HepG2 (cell line): ENCODE results near the gene CLPTM1. TPM values are rescaled to one million over a fixed set of nuclear protein-coding genes. Genes with fewer than 3 reads are reported as not detected.
A peak's percentile ranks its signal among the peaks of the same experiment; 100 is the strongest.

Experiments
- ATAC-seq: fragments of 200-7000 bp; cut with Tn5 transposase; 3 replicates; pipeline ENCODE4 v1.9.1; 2020; ENCODE audit warnings: mild to moderate bottlenecking, moderate library complexity
- BruUV-seq: library from RNA; stranded (reverse); fragments of 400-500 nt; replicated peaks from 2 replicates; lab custom pipeline; 2021; lab: Mats Ljungman, UMichigan
- CTCF ChIA-PET: fragments of 300-600 bp; formaldehyde crosslinking; extraction: SDS; loops from one replicate; lab custom pipeline; 2021; ENCODE audit warnings: low total read pairs, inconsistent platforms, low intra/inter-chr PET ratio; lab: Yijun Ruan, JAX
- POLR2A ChIA-PET: fragments of 350-600 bp; sonication (Branson Sonifier 250); formaldehyde crosslinking; loops from one replicate; lab custom pipeline; 2020; ENCODE audit warnings: antibody characterized with exemption, inconsistent platforms; lab: Yijun Ruan, JAX
- DNase-seq: peaks from one replicate; pipeline ENCODE4 v3.0.0-alpha.2; 2015; ENCODE audit warnings: low spot score
- FAIRE-seq: peaks from 3 replicates; lab custom pipeline; 2011; peaks lifted over from hg19 to GRCh38; lab: Jason Lieb, UNC
- H2AFZ ChIP-seq: one replicate; pipeline ENCODE4 v1.6.1; 2011; ENCODE audit warnings: low read length, inconsistent platforms
- H3K27ac ChIP-seq: fragments of 300-600 bp; 3 replicates; pipeline ENCODE4 v1.8.0; 2011; ENCODE audit warnings: mixed run types, mild to moderate bottlenecking, mixed read lengths, low read length, inconsistent platforms; ENCODE audit not compliant: insufficient read depth; ENCODE audit errors: extremely low read length
- H3K27me3 ChIP-seq, 2 experiments: fragments of 200-600 bp in 1 of 2; 2 replicates in 1 of 2; 3 replicates in 1 of 2; pipeline versions ENCODE4 v1.6.0 to v1.8.0; 2011; ENCODE audit warnings: low read length in 2 of 2, mild to moderate bottlenecking in 2 of 2, moderate library complexity in 2 of 2, inconsistent platforms in 1 of 2; ENCODE audit not compliant: insufficient read depth in 2 of 2, control insufficient read depth in 1 of 2
- H3K36me3 ChIP-seq, 2 experiments: fragments of 200-600 bp in 1 of 2; replicated peaks in 1 of 2; 2 replicates in 1 of 2; 3 replicates in 1 of 2; pipeline versions ENCODE4 v1.5.1 to v1.8.0; 2011; ENCODE audit warnings: low read length in 2 of 2, inconsistent platforms in 1 of 2; ENCODE audit not compliant: insufficient read depth in 2 of 2, control insufficient read depth in 1 of 2
- H3K4me1 ChIP-seq: 2 replicates; pipeline ENCODE4 v1.5.1; 2012; ENCODE audit warnings: low read length, inconsistent platforms; ENCODE audit not compliant: insufficient read depth
- H3K4me2 ChIP-seq: 2 replicates; pipeline ENCODE4 v1.6.0; 2011; ENCODE audit warnings: low read depth, low read length, inconsistent platforms
- H3K4me3 ChIP-seq, 3 experiments: fragments of 200-600 bp in 1 of 3; sonication (generic), shearing (Covaris generic) in 1 of 3; replicated peaks in 1 of 3; 2 replicates each; pipeline ENCODE4 v1.5.1; 2011 to 2016; ENCODE audit warnings: low read length in 3 of 3, inconsistent platforms in 2 of 3, low read depth in 2 of 3, mild to moderate bottlenecking in 2 of 3, control low read depth in 1 of 3, mixed read lengths in 1 of 3; ENCODE audit not compliant: insufficient read depth in 1 of 3
- H3K79me2 ChIP-seq: one replicate; pipeline ENCODE4 v1.6.1; 2011; ENCODE audit warnings: low read length, inconsistent platforms; ENCODE audit not compliant: insufficient read depth
- H3K9ac ChIP-seq: 2 replicates; pipeline ENCODE4 v1.6.0; 2011; ENCODE audit warnings: mild to moderate bottlenecking, low read depth, low read length, inconsistent platforms; ENCODE audit not compliant: insufficient read depth
- H3K9me3 ChIP-seq: 2 replicates; pipeline ENCODE4 v1.5.1; 2012; ENCODE audit warnings: mild to moderate bottlenecking, low read length
- H4K20me1 ChIP-seq: 2 replicates; pipeline ENCODE4 v1.6.0; 2011; ENCODE audit warnings: inconsistent platforms, mild to moderate bottlenecking, low read length, moderate library complexity; ENCODE audit not compliant: insufficient read depth
- HOXA3 ChIP-seq: sonication (generic); formaldehyde crosslinking; IDR thresholded peaks from 2 replicates; pipeline ENCODE4 v1.5.0; 2020; ENCODE audit warnings: missing genetic modification reagents
- HOXA5 ChIP-seq: sonication (generic); formaldehyde crosslinking; IDR thresholded peaks from 2 replicates; pipeline ENCODE4 v1.4.0; 2020; ENCODE audit warnings: missing genetic modification reagents
- KAT7 ChIP-seq: IDR thresholded peaks from 2 replicates; pipeline ENCODE4 v1.6.1; 2018; ENCODE audit warnings: borderline replicate concordance, missing compliant biosample characterization
- KLF9 ChIP-seq: IDR thresholded peaks from 2 replicates; pipeline ENCODE4 v1.6.1; 2016; ENCODE audit warnings: low read depth
- MED1 ChIP-seq: sonication (generic); formaldehyde crosslinking; IDR thresholded peaks from 2 replicates; pipeline ENCODE4 v1.4.0; 2020; ENCODE audit warnings: missing genetic modification reagents
- MIER3 ChIP-seq: IDR thresholded peaks from 2 replicates; pipeline ENCODE4 v1.6.1; 2016; ENCODE audit warnings: missing compliant biosample characterization, borderline replicate concordance
- MYC ChIP-seq: sonication (generic); formaldehyde crosslinking; IDR thresholded peaks from 2 replicates; pipeline ENCODE4 v1.9.0; 2021; ENCODE audit warnings: missing genetic modification reagents, borderline replicate concordance
- YEATS2 ChIP-seq: sonication (generic); formaldehyde crosslinking; IDR thresholded peaks from 2 replicates; pipeline ENCODE4 v1.4.0; 2020; ENCODE audit warnings: missing genetic modification reagents, borderline replicate concordance
- ZBTB3 ChIP-seq: sonication (generic); formaldehyde crosslinking; IDR thresholded peaks from 2 replicates; pipeline ENCODE4 v1.4.0; 2020; ENCODE audit warnings: low read depth, mild to moderate bottlenecking, moderate library complexity, missing genetic modification reagents, borderline replicate concordance
- ZBTB38 ChIP-seq: sonication (generic); formaldehyde crosslinking; IDR thresholded peaks from 2 replicates; pipeline ENCODE4 v1.5.1; 2020; ENCODE audit warnings: mild to moderate bottlenecking, missing genetic modification reagents
- ZNF350 ChIP-seq: sonication (generic); formaldehyde crosslinking; IDR thresholded peaks from 2 replicates; pipeline ENCODE4 v1.4.0; 2020; ENCODE audit warnings: mild to moderate bottlenecking, low read depth, missing genetic modification reagents, borderline replicate concordance
- ZNF713 ChIP-seq: sonication (generic); formaldehyde crosslinking; IDR thresholded peaks from 2 replicates; pipeline ENCODE4 v1.4.0; 2020; ENCODE audit warnings: mild to moderate bottlenecking, missing genetic modification reagents
- WGBS: methylation state at CpG from one replicate; pipeline ENCODE4 v1.1.6; 2017; ENCODE audit warnings: low lambda C conversion rate; 5-methylcytosine and 5-hydroxymethylcytosine counted together
- in situ Hi-C: cut with HindIII; loops from 2 replicates; pipeline ENCODE4 v1.10.0; 2017; ENCODE audit warnings: low pct_unique_long_range_greater_than_20kb; ENCODE audit not compliant: extremely low pct_ligation_motif_present
- intact Hi-C: fragments of 100-400 bp; cut with micrococcal nuclease; formaldehyde crosslinking; loops from one replicate; pipeline ENCODE4 v1.10.0; 2022; ENCODE audit not compliant: unreplicated experiment
- polyA plus RNA-seq, 8 experiments: library from polyadenylated mRNA; depleted of rRNA in 3 of 8; stranded (reverse) in 7 of 8; unstranded in 1 of 8; fragments of >200 nt; fragmentation: Illumina TruSeq in 4 of 8; extraction: Trizol in 4 of 8; gene quantifications; 2 replicates each; pipeline versions ENCODE4 v1.2.1 to v1.2.3, GENCODE V29; 2011 to 2016; ENCODE audit warnings: low read depth in 4 of 8, missing spikeins in 1 of 8, mixed read lengths in 1 of 8; ENCODE audit not compliant: insufficient read depth in 1 of 8
- total RNA-seq, 5 experiments: library from RNA; depleted of rRNA; stranded (reverse); fragments of >200 nt; fragmentation: Illumina TruSeq; extraction: Trizol; gene quantifications; 2 replicates each; pipeline ENCODE4 v1.2.3, GENCODE V29; 2016; ENCODE audit warnings: low read depth in 1 of 5
- TF ChIP-seq, protein P1 (sequence below): sonication (generic); formaldehyde crosslinking; IDR thresholded peaks from 2 replicates; pipeline ENCODE4 v1.5.1; 2020; ENCODE audit warnings: mild to moderate bottlenecking, missing genetic modification reagents, moderate library complexity
- TF ChIP-seq, protein P2 (sequence below): IDR thresholded peaks from 2 replicates; pipeline ENCODE4 v1.6.1; 2012; ENCODE audit warnings: inconsistent platforms
- TF ChIP-seq, protein P3 (sequence below): sonication (generic); formaldehyde crosslinking; IDR thresholded peaks from 2 replicates; pipeline ENCODE4 v1.4.0; 2020; ENCODE audit warnings: missing genetic modification reagents

Gene CLPTM1
- total and polyA plus RNA-seq, 2 of the 13 experiments (the other 11 are each of a cell fraction or from before 2014, with no cell fraction given) = 34.9 to 42.8 TPM

DNA sequence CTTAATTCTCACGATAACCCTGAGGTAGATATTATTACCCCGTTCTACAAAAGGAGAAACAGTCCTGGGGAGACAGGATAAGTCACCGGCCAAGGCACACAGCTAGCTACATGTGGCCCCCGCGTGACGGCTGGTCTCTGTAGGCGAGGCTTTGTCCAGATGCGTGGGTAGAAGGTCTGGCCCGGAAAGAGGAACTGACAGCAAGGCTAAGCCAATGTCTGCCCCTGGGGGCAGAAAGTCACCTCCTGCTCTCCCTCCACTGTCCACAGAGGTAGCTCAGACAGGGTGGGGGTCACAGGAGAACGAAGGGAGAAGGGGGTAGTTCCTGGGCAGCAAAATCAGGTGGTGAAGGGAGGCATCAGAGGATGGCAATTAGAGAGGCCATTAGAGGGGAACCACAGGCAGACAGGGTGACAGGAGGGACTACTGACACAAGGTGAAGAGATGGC lies 11.4 kb upstream of the CLPTM1 start:
- CTCF ChIA-PET = no interaction called here
- ATAC-seq = peak; percentile 25; the same call in 2 of the 3 replicates
- DNase-seq = no peak
- in situ Hi-C loops = no loop called here
- POLR2A ChIA-PET = interaction anchor here (4.2 to 7.3 kb wide), 2 partner anchors 9 to 19 kb away, joined by 87 to 119 read pairs; no protein-coding TSS in a partner anchor
- Histone ChIP-seq H4K20me1 (no peaks in the 10 kb centered on the region), H3K4me2 (0 out of 2 replicates have a peak overlapping the region, but pooled peaks have one; percentile 7), H3K79me2 (peaks cover 25% of the 10 kb centered on the region), H3K27ac (peak overlapping the region; percentile 89), H3K27me3 (no peaks in the 10 kb centered on the region; a peak in 1 of 5 replicates), H3K4me3 (no peak overlapping the region), H3K4me1 (peaks cover 85% of the 10 kb centered on the region), H3K9ac (no peak overlapping the region), H3K9me3 (no peaks in the 10 kb centered on the region), H2AFZ (no peak overlapping the region), H3K36me3 (peaks cover 4 to 7% of the 10 kb centered on the region in 2 experiments; a peak in 3 of 5 replicates)
- WGBS = 70% methylated on average over 10 of the region's 10 CpGs
- BruUV-seq = no TSS peak
- intact Hi-C loops = no loop called here
- no peak for FAIRE-seq
- TF ChIP-seq KAT7 (CRISPR knock-in tag) = no peak
- TF ChIP-seq MED1 (CRISPR knock-in tag) = 0 out of 2 replicates have a peak, but pooled peaks have one; percentile 15
- no peak for TF ChIP-seq HOXA5
- TF ChIP-seq ZBTB38 (CRISPR knock-in tag) = peak; percentile 56; the same call in 1 of the 2 replicates
- TF ChIP-seq, protein P1, sequence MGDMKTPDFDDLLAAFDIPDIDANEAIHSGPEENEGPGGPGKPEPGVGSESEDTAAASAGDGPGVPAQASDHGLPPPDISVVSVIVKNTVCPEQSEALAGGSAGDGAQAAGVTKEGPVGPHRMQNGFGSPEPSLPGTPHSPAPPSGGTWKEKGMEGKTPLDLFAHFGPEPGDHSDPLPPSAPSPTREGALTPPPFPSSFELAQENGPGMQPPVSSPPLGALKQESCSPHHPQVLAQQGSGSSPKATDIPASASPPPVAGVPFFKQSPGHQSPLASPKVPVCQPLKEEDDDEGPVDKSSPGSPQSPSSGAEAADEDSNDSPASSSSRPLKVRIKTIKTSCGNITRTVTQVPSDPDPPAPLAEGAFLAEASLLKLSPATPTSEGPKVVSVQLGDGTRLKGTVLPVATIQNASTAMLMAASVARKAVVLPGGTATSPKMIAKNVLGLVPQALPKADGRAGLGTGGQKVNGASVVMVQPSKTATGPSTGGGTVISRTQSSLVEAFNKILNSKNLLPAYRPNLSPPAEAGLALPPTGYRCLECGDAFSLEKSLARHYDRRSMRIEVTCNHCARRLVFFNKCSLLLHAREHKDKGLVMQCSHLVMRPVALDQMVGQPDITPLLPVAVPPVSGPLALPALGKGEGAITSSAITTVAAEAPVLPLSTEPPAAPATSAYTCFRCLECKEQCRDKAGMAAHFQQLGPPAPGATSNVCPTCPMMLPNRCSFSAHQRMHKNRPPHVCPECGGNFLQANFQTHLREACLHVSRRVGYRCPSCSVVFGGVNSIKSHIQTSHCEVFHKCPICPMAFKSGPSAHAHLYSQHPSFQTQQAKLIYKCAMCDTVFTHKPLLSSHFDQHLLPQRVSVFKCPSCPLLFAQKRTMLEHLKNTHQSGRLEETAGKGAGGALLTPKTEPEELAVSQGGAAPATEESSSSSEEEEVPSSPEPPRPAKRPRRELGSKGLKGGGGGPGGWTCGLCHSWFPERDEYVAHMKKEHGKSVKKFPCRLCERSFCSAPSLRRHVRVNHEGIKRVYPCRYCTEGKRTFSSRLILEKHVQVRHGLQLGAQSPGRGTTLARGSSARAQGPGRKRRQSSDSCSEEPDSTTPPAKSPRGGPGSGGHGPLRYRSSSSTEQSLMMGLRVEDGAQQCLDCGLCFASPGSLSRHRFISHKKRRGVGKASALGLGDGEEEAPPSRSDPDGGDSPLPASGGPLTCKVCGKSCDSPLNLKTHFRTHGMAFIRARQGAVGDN (CRISPR knock-in tag) = peak; percentile 64
- no peak for TF ChIP-seq ZNF350 (CRISPR knock-in tag)
- no peak for TF ChIP-seq ZBTB3 (CRISPR knock-in tag)
- no peak for TF ChIP-seq ZNF713 (CRISPR knock-in tag)
- no peak for TF ChIP-seq YEATS2
- TF ChIP-seq KLF9 (CRISPR knock-in tag) = no peak
- TF ChIP-seq MYC (CRISPR knock-in tag) = 0 out of 2 replicates have a peak, but pooled peaks have one; percentile 18
- TF ChIP-seq, protein P2, sequence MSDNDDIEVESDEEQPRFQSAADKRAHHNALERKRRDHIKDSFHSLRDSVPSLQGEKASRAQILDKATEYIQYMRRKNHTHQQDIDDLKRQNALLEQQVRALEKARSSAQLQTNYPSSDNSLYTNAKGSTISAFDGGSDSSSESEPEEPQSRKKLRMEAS = 0 out of 2 replicates have a peak, but pooled peaks have one; percentile 16
- TF ChIP-seq, protein P3, sequence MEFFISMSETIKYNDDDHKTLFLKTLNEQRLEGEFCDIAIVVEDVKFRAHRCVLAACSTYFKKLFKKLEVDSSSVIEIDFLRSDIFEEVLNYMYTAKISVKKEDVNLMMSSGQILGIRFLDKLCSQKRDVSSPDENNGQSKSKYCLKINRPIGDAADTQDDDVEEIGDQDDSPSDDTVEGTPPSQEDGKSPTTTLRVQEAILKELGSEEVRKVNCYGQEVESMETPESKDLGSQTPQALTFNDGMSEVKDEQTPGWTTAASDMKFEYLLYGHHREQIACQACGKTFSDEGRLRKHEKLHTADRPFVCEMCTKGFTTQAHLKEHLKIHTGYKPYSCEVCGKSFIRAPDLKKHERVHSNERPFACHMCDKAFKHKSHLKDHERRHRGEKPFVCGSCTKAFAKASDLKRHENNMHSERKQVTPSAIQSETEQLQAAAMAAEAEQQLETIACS = no peak
- no peak for TF ChIP-seq MIER3 (CRISPR knock-in tag)
- 0 out of 2 replicates have a peak, but pooled peaks have one; percentile 22 for TF ChIP-seq HOXA3 (CRISPR knock-in tag)
